Activated CD8-positive, alpha-beta memory T cell treated with anti-CD3 and anti-CD28 coated beads for 1 hour (primary cell): ENCODE results near the gene TMTC2.

Experiments
- DNase-seq, 2 donors: peaks; one replicate each; pipeline ENCODE4 v3.0.0-alpha.2; 2020; ENCODE audit warnings: low read depth in 1 of 2; ENCODE audit errors: extremely low read depth in 1 of 2

The TMTC2 gene

GRCh38 chr12:83172866-83173649, 486.4 kb downstream of the TMTC2 start:
- no peak for DNase-seq

DNA sequence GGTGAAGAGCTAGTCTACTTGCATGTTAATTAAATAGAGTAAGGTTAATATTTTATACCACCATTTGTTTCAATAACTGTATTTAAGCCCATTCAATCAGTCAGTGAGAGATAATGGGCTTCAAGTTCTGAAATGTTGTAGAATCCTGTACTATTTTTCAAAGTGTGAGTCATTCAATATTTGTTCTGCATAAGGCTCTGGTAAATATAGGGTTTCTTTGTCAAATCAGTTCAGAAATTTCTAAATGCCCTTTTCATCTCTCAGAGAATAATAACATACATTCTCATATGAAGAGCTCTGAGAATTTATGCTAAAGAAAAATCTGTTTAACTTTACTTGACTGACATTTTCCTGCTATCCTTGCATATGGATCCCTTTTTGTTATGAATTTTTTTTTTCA, 493.3 kb downstream of the TMTC2 start:
- DNase-seq = no peak

DNA sequence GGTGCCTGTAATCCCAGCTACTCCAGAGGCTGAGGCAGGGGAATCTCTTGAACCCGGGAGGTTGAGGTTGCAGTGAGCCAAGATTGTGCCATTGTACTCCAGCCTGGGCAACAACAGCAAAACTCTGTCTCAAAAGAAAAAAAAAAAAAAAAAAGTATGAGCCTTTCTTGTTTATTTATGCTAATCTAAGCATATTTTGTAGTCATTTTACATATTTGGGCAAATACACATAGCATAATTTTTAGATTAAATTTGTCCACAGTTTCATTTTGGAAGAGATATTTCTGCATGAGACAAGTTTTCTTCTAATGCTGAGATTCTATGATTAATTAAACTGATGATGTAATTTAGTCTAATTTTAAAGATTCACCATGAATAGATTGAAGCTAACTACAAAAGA, 494.4 kb downstream of the TMTC2 start:
- no peak for DNase-seq

DNA sequence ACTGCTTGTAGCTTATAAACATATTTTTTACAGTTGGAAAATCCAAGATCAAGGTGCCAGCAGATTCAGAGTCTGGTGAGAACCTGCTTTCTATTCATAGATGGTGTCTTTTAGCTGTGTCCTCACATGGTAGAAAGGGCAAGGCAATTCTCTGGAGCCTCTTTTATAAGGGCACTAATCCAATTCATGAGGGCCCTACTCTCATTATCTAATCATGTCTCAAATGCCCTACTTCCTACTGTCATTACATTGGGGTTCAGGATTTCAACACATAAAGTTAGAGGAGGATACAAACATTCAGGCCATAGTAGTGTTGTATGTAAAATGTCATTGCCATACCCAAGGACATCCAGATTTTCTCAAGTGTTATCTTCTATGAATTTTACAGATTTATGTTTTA, 496.4 kb downstream of the TMTC2 start:
- DNase-seq = no peak
